HL-60 (cell line): Measurements from ENCODE around the gene SLC22A8.
"Not testable (repeated sequence)": the region's sequence is repeated elsewhere in the genome, so short reads cannot be mapped to it uniquely, and the experiment has no call there.

Experiments
- DNase-seq, 2 experiments: peaks; one replicate each; pipeline ENCODE4 v3.0.0-alpha.2; 2010 to 2020; ENCODE audit warnings: low read depth in 1 of 2, low spot score in 1 of 2
- H3K27ac ChIP-seq: fragments of 250-450 bp; sonication (Bioruptor Pico); replicated peaks from 2 replicates; pipeline ENCODE4 v1.5.1; 2020; ENCODE audit warnings: mild to moderate bottlenecking, moderate library complexity
- H3K27me3 ChIP-seq: fragments of 250-450 bp; sonication (Bioruptor Pico); 2 replicates; pipeline ENCODE4 v1.5.1; 2021; ENCODE audit warnings: mild to moderate bottlenecking, moderate library complexity; ENCODE audit not compliant: insufficient read depth, poor library complexity, severe bottlenecking
- H3K4me3 ChIP-seq: replicated peaks from 2 replicates; pipeline ENCODE4 v1.5.1; 2011; ENCODE audit warnings: mild to moderate bottlenecking, control low read depth, low read length; ENCODE audit not compliant: insufficient read depth
- GABPA ChIP-seq: IDR thresholded peaks from 2 replicates; pipeline ENCODE4 v1.6.1; 2012; ENCODE audit warnings: low read depth
- POLR2AphosphoS5 ChIP-seq: IDR thresholded peaks from 2 replicates; pipeline ENCODE4 v1.6.1; 2012; ENCODE audit warnings: low read depth
- SPI1 ChIP-seq: IDR thresholded peaks from 2 replicates; pipeline ENCODE4 v1.6.1; 2012; ENCODE audit warnings: low read depth, mild to moderate bottlenecking, borderline replicate concordance
- TF ChIP-seq, protein P1 (sequence below): IDR thresholded peaks from one replicate; pipeline ENCODE4 v1.5.1; 2011; ENCODE audit warnings: low read length, control low read depth, inconsistent platforms; ENCODE audit not compliant: insufficient read depth
- TF ChIP-seq, protein P2 (sequence below): IDR thresholded peaks from 2 replicates; pipeline ENCODE4 v1.6.1; 2012; ENCODE audit warnings: low read depth; ENCODE audit not compliant: insufficient replicate concordance

SLC22A8 gene

DNA sequence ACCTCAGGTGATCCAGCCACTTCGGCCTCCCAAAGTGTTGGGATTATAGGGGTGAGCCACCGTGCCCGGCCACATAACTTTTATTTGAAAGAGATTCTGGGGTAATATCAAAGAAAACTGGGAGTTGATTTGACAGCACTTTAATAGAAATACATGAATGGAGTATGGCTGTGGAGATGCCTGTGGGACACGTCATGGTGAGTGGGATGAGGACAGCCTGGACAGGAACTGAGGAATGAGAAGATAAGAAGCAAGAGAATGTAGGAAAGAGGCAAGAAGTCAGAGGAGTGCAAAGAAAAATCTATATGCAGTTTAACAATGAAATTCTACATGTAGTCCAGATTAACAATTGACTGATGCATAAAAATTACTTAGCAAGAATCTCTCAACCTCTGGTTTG, 61.8 kb downstream of the SLC22A8 start:
- Histone ChIP-seq H3K4me3 (no peak overlapping the region), H3K27me3 (no peaks in the 10 kb centered on the region), H3K27ac (no peak overlapping the region)
- no peak for DNase-seq
- TF ChIP-seq POLR2AphosphoS5 (no peak), GABPA (no peak), SPI1 (no peak)
- TF ChIP-seq, protein P1, sequence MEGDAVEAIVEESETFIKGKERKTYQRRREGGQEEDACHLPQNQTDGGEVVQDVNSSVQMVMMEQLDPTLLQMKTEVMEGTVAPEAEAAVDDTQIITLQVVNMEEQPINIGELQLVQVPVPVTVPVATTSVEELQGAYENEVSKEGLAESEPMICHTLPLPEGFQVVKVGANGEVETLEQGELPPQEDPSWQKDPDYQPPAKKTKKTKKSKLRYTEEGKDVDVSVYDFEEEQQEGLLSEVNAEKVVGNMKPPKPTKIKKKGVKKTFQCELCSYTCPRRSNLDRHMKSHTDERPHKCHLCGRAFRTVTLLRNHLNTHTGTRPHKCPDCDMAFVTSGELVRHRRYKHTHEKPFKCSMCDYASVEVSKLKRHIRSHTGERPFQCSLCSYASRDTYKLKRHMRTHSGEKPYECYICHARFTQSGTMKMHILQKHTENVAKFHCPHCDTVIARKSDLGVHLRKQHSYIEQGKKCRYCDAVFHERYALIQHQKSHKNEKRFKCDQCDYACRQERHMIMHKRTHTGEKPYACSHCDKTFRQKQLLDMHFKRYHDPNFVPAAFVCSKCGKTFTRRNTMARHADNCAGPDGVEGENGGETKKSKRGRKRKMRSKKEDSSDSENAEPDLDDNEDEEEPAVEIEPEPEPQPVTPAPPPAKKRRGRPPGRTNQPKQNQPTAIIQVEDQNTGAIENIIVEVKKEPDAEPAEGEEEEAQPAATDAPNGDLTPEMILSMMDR, result no peak
- TF ChIP-seq, protein P2, sequence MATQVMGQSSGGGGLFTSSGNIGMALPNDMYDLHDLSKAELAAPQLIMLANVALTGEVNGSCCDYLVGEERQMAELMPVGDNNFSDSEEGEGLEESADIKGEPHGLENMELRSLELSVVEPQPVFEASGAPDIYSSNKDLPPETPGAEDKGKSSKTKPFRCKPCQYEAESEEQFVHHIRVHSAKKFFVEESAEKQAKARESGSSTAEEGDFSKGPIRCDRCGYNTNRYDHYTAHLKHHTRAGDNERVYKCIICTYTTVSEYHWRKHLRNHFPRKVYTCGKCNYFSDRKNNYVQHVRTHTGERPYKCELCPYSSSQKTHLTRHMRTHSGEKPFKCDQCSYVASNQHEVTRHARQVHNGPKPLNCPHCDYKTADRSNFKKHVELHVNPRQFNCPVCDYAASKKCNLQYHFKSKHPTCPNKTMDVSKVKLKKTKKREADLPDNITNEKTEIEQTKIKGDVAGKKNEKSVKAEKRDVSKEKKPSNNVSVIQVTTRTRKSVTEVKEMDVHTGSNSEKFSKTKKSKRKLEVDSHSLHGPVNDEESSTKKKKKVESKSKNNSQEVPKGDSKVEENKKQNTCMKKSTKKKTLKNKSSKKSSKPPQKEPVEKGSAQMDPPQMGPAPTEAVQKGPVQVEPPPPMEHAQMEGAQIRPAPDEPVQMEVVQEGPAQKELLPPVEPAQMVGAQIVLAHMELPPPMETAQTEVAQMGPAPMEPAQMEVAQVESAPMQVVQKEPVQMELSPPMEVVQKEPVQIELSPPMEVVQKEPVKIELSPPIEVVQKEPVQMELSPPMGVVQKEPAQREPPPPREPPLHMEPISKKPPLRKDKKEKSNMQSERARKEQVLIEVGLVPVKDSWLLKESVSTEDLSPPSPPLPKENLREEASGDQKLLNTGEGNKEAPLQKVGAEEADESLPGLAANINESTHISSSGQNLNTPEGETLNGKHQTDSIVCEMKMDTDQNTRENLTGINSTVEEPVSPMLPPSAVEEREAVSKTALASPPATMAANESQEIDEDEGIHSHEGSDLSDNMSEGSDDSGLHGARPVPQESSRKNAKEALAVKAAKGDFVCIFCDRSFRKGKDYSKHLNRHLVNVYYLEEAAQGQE, result no peak

DNA sequence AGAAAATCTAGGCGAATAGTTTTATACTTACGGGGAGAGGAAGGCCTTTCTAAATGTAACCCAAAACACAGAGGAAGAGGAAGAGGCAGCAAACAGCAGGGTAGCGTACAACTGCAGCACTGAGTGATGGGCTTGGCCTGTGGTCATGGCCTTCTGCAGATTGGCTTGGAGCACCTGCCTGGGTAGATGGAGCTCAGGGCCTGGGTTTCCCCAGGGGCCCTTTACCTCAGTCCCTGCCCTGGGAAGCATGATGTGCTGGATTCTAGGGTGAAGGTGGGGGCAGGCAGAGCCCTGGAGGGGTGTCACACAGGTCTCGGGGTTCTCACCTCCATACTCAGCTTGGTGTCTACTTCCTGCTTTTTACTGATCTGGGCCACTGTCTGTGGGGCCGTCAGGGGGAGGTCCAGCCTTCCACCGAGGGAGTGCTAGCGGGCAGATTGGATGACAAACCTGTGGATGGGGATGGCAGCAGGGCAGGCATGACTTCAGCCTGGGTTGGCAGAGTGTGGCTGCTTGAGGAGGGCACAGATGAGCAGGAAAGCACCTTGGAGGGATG, 66.8 kb downstream of the SLC22A8 start:
- TF ChIP-seq GABPA, result no peak
- TF ChIP-seq, protein P2, result no peak
- TF ChIP-seq SPI1, result no peak
- TF ChIP-seq, protein P1, result no peak
- no peak for TF ChIP-seq POLR2AphosphoS5
- H3K4me3 ChIP-seq, result no peak overlapping the region
- no peak for DNase-seq
- peaks cover 8% of the 10 kb centered on the region for H3K27me3 ChIP-seq
- no peak overlapping the region for H3K27ac ChIP-seq

DNA sequence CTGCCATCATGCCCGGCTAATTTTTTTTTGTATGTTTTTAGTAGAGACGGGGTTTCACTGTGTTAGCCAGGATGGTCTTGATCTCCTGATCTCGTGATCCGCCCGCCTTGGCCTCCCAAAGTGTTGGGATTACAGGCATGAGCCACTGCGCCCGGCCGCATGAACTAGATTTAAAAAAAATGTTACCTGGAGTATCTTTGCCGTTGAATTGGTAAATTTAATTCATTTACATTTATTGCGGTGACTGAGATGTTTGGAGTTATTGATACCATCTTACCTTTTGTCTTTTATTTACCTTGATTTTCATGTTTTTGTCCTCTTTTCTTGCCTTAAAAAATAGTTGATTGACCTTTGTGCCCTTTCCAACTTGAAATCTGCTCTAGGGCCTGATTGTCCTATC, 70.1 kb downstream of the SLC22A8 start:
- H3K27ac ChIP-seq, DNase-seq, H3K27me3 ChIP-seq, H3K4me3 ChIP-seq: not testable (repeated sequence)
